ENCODE data around the gene ZFP37. TPM values are rescaled to one million over a fixed set of nuclear protein-coding genes. Genes with fewer than 3 reads are reported as not detected.

The ZFP37 gene
- total RNA-seq, 1 donor from 2014 or later = 14.1 TPM

GRCh38 chr9:113042884-113043657 lies 13.5 kb downstream of the ZFP37 start:
- Mint-ChIP-seq H3K9me3 (peaks cover 83% of the 10 kb centered on the region), H3K4me1 (no peaks in the 10 kb centered on the region), H3K27ac (no peak overlapping the region), H3K4me3 (no peak overlapping the region), H3K27me3 (ENCODE audit: insufficient read depth, low read depth) (peaks cover 6% of the 10 kb centered on the region), H3K36me3 (peaks cover 66% of the 10 kb centered on the region)
- no peak for DNase-seq (ENCODE audit: low spot score)
- Histone ChIP-seq H3F3A (ENCODE audit: low read depth) (peaks cover 10% of the 10 kb centered on the region), H4K20me1 (ENCODE audit: low read depth) (no peaks in the 10 kb centered on the region), H3K9me3 (ENCODE audit: low read depth) (peaks cover 71% of the 10 kb centered on the region), H3K27ac (no peak overlapping the region), H3K4me2 (no peak overlapping the region), H3K4me1 (no peaks in the 10 kb centered on the region), H3K36me3 (peaks cover 53% of the 10 kb centered on the region), H3K4me3 (no peak overlapping the region), H3K9ac (no peak overlapping the region), H3K79me2 (ENCODE audit: low read depth) (no peaks in the 10 kb centered on the region), H3K27me3 (no peaks in the 10 kb centered on the region), H2AFZ (replicated peaks) (no peak overlapping the region)
- no peak for TF ChIP-seq CTCF (IDR thresholded peaks at IDR 0.05)
- TF ChIP-seq EZH2 (IDR thresholded peaks at IDR 0.05) = no peak
- no peak for TF ChIP-seq EZH2phosphoT487 (IDR thresholded peaks at IDR 0.05)

GRCh38 chr9:113026200-113026599 lies 30.3 kb downstream of the ZFP37 start:
- Histone ChIP-seq H3K4me2 (no peak overlapping the region), H3K9ac (no peak overlapping the region), H3K27ac (no peak overlapping the region), H2AFZ (replicated peaks) (no peak overlapping the region), H3K4me3 (no peak overlapping the region), H4K20me1 (ENCODE audit: low read depth) (no peaks in the 10 kb centered on the region), H3K4me1 (no peaks in the 10 kb centered on the region), H3K36me3 (no peaks in the 10 kb centered on the region), H3K79me2 (ENCODE audit: low read depth) (no peaks in the 10 kb centered on the region), H3K27me3 (no peaks in the 10 kb centered on the region), H3F3A (ENCODE audit: low read depth) (no peaks in the 10 kb centered on the region), H3K9me3 (ENCODE audit: low read depth) (peaks cover 14% of the 10 kb centered on the region)
- TF ChIP-seq EZH2phosphoT487 (IDR thresholded peaks at IDR 0.05) = no peak
- no peak for TF ChIP-seq CTCF (IDR thresholded peaks at IDR 0.05)
- TF ChIP-seq EZH2 (IDR thresholded peaks at IDR 0.05) = no peak
- no peak overlapping the region for H3K4me3 Mint-ChIP-seq
- no peaks in the 10 kb centered on the region for H3K36me3 Mint-ChIP-seq
- no peaks in the 10 kb centered on the region for H3K4me1 Mint-ChIP-seq
- peaks cover 26% of the 10 kb centered on the region for H3K9me3 Mint-ChIP-seq
- H3K27me3 Mint-ChIP-seq (ENCODE audit: insufficient read depth, low read depth) = no peaks in the 10 kb centered on the region
- H3K27ac Mint-ChIP-seq = no peak overlapping the region
- no peak for DNase-seq (ENCODE audit: low spot score)

- no peak overlapping the region for H3K4me2 ChIP-seq
- Mint-ChIP-seq H3K4me1 (no peaks in the 10 kb centered on the region), H3K4me3 (no peak overlapping the region), H3K36me3 (no peaks in the 10 kb centered on the region), H3K9me3 (peaks cover 40% of the 10 kb centered on the region), H3K27me3 (ENCODE audit: insufficient read depth, low read depth) (no peaks in the 10 kb centered on the region), H3K27ac (no peak overlapping the region)
- H3K4me1 ChIP-seq = no peaks in the 10 kb centered on the region
- no peak overlapping the region for H3K27ac ChIP-seq
- H4K20me1 ChIP-seq (ENCODE audit: low read depth) = no peaks in the 10 kb centered on the region
- H3K9ac ChIP-seq = no peak overlapping the region
- TF ChIP-seq CTCF (IDR thresholded peaks at IDR 0.05) (no peak), EZH2 (IDR thresholded peaks at IDR 0.05) (no peak), EZH2phosphoT487 (IDR thresholded peaks at IDR 0.05) (no peak)
- H3K4me3 ChIP-seq = no peak overlapping the region
- no peaks in the 10 kb centered on the region for H3F3A ChIP-seq (ENCODE audit: low read depth)
- no peak for DNase-seq (ENCODE audit: low spot score)
- no peaks in the 10 kb centered on the region for H3K79me2 ChIP-seq (ENCODE audit: low read depth)
- H3K27me3 ChIP-seq = no peaks in the 10 kb centered on the region
- H3K9me3 ChIP-seq (ENCODE audit: low read depth) = peaks cover 6% of the 10 kb centered on the region
- no peak overlapping the region for H2AFZ ChIP-seq (replicated peaks)
- H3K36me3 ChIP-seq = no peaks in the 10 kb centered on the region
These were observed 38.3 kb downstream of the ZFP37 start for GRCh38 chr9:113018247-113018646.
